Measurements from ENCODE around the gene BBIP1.
"Not testable (repeated sequence)": the region's sequence is repeated elsewhere in the genome, so short reads cannot be mapped to it uniquely, and the experiment has no call there.

BBIP1 gene

GRCh38 chr10:110919971-110920881 lies 1.2 kb upstream of the BBIP1 start:
- DNase-seq = peak; percentile 18

- DNase-seq = peak; percentile 100
Measured at GRCh38 chr10:110919349-110919931, 460 bp upstream of the BBIP1 start, which contains the start of gene SHOC2. SHOC2 (plus strand) TSS chr10:110919604; CDS start chr10:110964359, 44,755 bp downstream.

GRCh38 chr10:110918269-110918642 lies 724 bp downstream of the BBIP1 start:
- DNase-seq = peak; percentile 91

- DNase-seq = no peak
Measured at GRCh38 chr10:110916554-110917346, 2.2 kb downstream of the BBIP1 start.

GRCh38 chr10:110915600-110915999 lies 3.4 kb downstream of the BBIP1 start:
- DNase-seq = not testable (repeated sequence)

- DNase-seq = no peak
Measured at GRCh38 chr10:110915035-110915434, 3.9 kb downstream of the BBIP1 start.

GRCh38 chr10:110914431-110914830 lies 4.5 kb downstream of the BBIP1 start:
- no peak for DNase-seq

- DNase-seq = no peak
Measured at GRCh38 chr10:110912374-110912773, 6.6 kb downstream of the BBIP1 start.

GRCh38 chr10:110910138-110910537 lies 8.8 kb downstream of the BBIP1 start:
- no peak for DNase-seq

- DNase-seq = no peak
Measured at GRCh38 chr10:110903280-110904278, 15.4 kb downstream of the BBIP1 start.

- DNase-seq = no peak
Measured at GRCh38 chr10:110901954-110902819, 16.8 kb downstream of the BBIP1 start.

GRCh38 chr10:110900983-110901382 lies 18.0 kb downstream of the BBIP1 start:
- DNase-seq = no peak

- no peak for DNase-seq
Measured at GRCh38 chr10:110898391-110898790, 20.6 kb downstream of the BBIP1 start.

- DNase-seq = no peak
Measured at GRCh38 chr10:110897184-110897583, 21.8 kb downstream of the BBIP1 start.

GRCh38 chr10:110893559-110894179 lies 25.3 kb downstream of the BBIP1 start:
- no peak for DNase-seq

GRCh38 chr10:110892602-110893288 lies 26.2 kb downstream of the BBIP1 start:
- no peak for DNase-seq

GRCh38 chr10:110887560-110887959 lies 31.4 kb downstream of the BBIP1 start:
- no peak for DNase-seq

GRCh38 chr10:110885932-110886674 lies 32.9 kb downstream of the BBIP1 start:
- DNase-seq = no peak

GRCh38 chr10:110883924-110884323 lies 35.1 kb downstream of the BBIP1 start:
- DNase-seq = no peak
